Pons (tissue), 1 donor: ENCODE measurements around the gene ARMC10.
A peak's percentile ranks its signal among the peaks of the same experiment; 100 is the strongest.
"Not testable (repeated sequence)": the region's sequence is repeated elsewhere in the genome, so short reads cannot be mapped to it uniquely, and the experiment has no call there.

ENCODE experiments used
- DNase-seq: peaks from one replicate; pipeline ENCODE4 v3.0.0-alpha.2; 2016; ENCODE audit warnings: low spot score

Gene ARMC10

DNA sequence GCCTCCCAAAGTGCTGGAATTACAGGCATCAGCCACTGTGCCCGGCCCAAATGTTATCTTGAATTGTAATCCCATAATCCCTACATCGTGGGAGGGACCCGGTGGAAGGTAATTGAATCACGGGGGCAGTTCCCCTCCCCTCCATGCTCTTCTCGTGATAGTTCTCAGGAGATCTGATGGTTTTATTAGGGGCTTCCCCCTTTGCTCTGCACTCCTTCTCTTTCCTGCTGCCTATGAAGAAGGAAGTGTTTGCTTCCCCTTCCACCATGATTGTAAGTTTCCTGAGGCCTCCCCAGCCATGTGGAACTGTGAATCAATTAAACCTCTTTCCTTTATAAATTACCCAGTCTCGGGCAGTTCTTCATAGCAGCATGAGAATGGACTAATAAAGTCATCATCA is 3.3 kb downstream of the ARMC10 start:
- not testable (repeated sequence) for DNase-seq

DNA sequence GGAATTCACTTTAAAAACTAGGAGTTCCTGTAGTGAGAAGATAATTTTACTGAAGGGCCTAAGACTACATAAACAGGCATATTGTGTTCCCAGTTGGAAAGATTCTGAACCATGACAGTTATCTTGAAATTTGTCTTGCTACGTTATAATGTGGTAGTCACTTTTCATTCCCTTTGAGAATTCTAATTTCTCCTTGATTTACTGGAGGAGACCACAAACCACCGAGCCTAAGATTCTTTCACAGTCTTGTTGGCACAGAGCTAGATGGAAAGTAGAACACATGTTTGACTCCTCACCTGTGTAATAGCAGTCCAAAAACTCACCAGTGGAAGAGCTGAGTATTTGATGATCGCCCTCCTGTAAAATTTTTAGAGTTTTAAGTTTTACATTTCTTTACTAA is 4.9 kb downstream of the ARMC10 start:
- no peak for DNase-seq

DNA sequence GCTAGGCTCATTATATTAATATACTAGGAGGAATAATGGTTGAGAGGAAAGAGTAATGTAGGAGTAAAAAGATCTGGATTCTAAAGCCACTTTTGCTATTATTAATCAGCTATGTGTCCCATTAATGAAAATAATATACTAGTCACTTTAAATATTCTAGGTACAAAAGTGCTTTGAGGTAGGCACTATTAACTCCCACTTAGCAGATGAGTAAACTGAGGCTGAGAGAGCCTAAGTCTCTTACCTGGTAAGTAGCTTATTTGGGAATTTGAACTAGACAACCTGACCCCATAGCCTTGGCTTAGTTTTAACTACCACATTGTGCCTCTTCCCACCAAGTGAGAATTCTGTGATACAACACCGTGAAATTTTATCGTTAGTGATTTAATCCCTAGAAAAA is 6.0 kb downstream of the ARMC10 start:
- no peak for DNase-seq

DNA sequence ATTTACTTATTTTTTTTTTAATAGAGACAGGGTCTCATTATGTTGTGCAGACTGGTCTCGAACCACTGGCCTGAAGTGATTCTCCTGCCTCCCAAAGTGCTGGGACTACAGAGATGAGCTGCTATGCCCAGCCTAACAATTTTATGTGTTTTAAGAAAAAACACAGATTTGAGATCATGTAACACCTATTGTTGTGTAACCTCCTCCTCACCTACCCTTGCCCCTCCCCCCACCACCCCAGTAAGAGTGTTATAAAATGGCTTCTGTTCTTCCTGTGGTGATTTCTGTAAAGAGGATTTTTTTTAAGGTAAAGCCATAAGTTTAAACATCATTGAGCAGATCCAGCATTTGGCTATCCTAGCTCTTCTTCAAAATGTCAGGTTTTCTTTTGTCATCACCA is 7.6 kb downstream of the ARMC10 start:
- DNase-seq, result no peak

DNA sequence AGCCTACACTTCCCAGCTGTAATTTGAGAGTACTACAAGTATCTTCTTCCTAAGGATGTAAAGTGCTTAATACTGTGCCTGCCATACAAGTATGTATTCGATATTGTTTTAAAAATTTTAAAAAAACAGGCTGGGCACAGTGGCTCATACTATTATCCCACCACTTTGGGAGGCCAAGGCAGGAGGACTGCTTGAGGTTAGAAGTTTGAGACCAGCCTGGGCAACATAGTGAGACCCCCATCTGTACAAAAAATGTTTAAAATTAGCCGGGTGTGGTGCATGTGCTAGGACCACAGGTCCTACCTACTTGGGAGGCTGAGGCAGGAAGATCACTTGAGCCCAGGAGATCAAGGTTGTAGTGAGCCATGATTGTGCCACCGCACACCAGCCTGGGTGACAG is 8.3 kb downstream of the ARMC10 start:
- DNase-seq, result no peak

DNA sequence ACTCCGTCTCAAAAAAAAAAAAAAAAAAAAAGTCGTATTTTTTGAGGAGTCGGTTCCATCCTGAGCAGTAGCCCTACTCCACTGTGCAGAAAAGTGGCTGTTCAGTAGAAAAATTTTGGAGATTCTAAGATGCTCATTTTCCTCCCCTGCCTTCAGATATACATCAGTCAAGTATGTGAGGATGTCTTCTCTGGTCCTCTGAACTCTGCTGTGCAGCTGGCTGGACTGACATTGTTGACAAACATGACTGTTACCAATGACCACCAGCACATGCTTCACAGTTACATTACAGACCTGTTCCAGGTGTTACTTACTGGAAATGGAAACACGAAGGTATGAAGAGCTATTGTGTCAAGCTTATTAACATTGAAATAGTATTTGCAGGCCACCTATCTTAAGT is 17.4 kb downstream of the ARMC10 start:
- DNase-seq, result not testable (repeated sequence)

DNA sequence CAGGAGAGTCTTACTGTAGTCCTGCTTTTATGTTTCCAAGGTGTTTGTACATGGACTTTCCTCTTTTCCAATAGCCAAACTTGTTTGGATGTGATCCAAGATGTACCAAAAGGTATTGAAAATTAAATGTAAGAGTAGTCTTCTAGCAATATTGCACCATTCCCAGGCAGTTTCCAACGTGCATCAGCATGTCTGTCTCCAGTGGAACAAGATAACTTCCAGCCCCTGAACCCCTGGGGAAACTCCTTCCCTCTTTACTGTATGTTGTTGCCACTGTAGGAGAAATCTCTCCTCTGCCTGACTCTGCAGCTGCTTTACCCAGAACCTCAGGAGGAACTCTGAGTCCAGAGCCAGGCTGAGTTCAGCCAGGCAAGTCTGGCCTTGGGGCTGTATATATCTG is 18.5 kb downstream of the ARMC10 start:
- no peak for DNase-seq

DNA sequence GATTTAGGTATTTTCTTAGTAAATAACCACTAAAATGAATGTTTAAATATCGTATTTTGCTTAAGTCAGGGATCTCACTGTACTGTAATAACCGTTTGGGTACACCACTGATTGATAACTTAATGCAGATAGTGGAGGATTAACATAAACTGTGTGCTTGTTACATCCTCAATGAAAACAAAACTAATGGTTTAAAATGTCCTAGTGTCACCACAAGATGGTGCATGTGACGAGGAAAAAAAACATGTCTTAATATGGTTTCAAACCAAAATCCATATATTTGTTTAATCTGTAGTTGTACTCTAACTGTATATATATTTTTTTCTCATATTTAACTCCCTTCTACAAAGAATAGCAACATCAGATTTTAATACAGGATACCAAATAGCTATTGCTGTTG is 19.2 kb downstream of the ARMC10 start:
- DNase-seq, result peak; percentile 71

DNA sequence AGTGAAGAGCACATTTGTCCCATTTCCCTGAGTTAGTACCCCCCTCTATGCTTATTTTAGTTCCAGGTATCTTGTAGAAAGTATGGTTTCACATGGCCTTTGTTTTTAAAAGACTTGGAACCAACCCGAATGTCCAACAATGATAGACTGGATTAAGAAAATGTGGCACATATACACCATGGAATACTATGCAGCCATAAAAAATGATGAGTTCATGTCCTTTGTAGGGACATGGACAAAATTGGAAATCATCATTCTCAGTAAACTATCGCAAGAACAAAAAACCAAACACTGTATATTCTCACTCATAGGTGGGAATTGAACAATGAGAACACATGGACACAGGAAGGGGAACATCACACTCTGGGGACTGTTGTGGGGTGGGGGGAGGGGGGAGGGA is 20.6 kb downstream of the ARMC10 start:
- DNase-seq, result not testable (repeated sequence)

DNA sequence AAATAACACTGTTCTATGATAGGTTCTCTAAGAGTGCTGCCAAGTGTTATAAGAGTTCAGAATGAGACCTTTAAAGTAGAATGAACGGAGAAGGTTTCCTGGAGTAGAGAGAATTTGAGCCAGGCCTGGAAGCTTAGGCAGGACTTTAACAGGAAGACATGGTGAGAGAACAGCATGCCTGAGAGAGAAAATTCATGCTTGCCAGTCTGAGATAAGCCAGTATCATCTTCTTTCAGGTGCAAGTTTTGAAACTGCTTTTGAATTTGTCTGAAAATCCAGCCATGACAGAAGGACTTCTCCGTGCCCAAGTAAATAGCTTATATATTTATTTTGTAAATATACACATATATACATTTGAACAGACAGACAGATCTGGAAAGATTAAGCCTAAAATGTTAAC is 22.1 kb downstream of the ARMC10 start:
- DNase-seq, result no peak

DNA sequence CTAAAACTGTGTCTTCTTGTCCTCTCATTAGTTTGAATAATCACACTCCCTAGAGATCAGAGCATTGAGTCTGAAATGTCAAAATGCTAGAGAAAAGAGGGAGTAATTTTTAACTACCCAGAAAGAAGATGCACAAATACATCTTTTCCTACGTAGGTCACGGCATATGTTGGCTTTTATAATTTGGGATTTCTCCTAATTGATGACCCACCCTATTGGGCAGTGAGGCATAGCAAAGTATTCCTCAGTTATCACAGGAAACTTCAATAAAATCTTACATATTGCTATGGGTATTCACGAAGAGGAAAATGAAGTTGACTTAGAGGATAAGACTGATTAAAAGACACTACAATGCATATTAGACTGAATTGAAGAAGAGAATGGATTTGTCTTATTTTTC is 25.4 kb downstream of the ARMC10 start:
- no peak for DNase-seq

DNA sequence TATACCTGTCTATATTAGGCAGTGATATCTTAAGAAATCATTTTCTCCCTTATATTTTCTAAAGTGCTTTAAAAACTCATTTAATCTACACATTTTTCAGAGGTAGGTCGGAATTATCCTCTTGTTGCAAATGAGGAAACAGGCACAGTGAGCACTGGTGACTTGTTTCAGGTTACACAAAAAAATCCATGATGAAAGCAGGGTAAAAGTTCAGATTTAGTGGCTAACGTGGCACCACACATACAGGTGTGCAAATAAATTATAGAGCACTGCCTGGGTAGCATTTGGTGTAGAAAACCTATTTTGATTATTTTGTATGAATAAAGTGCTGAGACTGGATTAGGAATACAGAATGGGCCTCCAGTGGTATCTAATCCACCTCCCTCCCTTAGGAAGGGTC is 26.6 kb downstream of the ARMC10 start:
- DNase-seq, result no peak

DNA sequence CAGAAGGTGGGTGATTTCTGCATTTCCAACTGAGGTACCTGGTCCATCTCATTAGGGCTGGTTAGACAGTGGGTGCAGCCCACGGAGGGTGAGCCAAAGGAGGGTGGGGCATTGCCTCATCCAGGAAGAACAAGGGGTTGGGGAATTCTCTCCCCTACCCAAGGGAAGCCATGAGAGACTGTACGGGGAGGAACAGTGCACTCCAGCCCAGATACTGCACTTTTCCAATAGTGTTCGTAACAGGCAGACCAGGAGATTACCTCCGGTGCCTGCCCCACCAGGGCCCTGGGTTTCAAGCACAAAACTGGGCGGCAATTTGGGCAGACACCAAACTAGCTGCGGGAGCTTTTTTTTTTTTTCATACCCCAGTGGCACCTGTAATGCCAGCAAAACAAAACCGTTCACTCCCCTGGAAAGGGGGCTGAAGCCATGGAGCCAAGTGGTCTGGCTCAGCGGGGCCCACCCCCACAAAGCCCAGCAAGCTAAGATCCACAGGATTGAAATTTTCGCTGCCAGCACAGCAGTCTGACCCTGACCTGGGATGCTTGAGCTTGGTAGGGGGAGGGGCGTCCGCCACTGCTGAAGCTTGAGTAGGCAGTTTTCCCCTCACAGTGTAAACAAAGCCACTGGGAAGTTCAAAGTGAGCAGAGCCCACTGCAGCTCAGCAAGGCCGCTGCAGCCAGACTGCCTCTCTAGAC is 31.2 kb downstream of the ARMC10 start:
- no peak for DNase-seq

DNA sequence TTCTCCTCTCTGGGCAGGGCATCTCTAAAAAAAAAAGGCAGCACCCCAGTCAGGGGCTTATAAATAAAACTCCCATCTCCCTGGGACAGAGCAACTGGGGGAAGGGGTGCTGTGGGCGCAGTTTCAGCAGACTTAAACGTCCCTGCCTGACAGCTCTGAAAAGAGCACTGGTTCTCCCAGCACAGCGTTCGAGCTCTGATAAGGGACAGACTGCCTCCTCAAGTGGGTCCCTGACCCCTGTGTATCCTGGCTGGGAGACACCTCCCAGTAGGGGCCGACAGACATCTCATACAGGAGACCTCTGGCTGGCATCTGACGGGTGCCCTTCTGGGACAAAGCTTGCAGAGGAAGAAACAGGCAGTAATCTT is 31.7 kb downstream of the ARMC10 start:
- not testable (repeated sequence) for DNase-seq

DNA sequence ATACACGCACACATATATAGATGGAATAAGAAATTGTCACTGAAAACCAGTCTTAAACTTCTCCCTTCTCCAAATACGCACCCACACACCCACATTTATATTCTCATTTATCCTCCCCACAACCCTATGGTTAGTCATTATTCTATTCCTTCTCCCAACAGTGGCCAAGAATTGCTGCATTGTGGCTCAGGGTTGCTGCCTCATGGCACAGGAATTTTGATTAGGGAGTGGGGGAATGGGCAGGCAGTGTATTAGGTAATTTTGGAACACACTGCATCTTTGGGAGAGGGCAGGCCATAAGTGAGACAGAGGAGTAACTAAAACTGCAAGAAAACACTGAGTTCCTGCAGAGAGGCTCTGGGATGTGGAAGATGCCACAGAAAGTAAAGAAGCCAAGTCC is 38.2 kb downstream of the ARMC10 start:
- DNase-seq, result no peak

DNA sequence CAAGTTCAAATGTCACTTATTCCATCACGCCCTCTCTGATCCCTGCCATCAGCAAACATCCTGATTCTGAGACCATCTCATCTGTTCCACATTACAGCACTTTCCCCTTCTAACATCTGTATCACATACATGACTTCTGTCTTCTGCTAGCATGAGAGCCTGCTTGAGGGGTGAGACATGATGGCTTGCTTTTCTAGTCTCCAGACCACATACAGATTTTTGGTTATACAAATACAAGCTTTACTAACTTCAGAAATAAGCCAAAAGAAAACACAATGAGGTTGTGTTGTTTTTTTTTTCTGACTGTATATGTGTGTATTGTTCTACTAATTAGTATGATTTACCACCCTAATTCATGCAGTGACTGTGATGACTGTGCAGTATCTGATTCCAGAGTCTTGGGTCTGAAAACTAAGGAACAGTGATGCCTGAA is 39.7 kb downstream of the ARMC10 start:
- peak; percentile 92 for DNase-seq

DNA sequence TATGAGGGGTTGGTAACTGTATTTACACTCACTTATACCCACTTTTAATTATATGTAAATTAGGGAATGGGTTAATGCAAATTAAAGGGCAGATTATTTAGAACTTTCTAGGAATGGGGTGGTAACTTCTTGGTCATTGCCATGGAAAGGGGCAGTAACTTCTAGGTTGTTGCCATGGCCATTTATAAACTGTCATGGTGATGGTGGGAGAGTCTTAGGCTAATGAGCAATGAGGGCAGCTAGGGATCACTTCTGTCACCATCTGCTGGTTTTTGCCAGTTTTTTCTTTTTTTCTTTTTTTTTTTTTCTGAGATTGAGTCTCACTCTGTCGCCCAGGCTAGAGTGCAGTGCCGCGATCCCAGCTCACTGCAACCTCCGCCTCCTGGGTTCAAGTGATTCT is 40.8 kb downstream of the ARMC10 start:
- no peak for DNase-seq

DNA sequence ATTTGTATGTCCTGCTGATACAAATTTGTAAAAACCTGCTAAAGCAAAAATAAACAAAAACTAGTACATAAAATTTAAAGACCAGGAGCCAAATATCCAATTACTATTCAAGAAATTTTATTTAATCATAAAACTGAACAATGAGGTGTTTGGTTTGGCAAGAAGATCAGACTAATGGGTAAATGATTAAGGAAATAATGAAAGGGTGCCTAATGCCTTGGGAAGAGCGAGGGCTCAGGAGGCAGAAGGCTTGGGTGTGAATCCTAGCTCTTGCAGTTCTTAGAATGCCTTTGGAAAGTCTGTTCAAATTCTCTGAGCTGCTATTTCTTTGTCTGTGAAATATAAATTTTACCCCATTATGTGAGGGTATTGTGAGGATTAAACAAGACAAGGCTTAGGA is 41.6 kb downstream of the ARMC10 start:
- no peak for DNase-seq

DNA sequence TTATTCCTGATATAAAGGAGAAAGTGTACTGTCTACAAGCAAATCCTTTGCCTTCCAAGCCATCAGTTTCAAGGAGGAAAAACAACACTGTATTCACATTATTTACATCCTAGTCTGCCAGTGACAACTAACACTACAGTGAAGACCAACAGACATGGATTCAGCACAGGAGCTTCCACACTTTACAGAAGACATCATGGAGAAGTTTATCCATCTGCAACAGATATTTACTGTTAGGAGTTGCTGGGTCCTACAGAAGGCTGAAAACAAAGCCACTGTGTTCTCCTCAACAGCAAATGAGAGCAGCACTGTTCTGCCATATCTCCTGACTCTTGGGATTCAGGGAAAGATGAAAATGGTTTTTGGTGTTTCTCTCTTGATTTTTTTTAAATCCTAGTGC is 42.1 kb downstream of the ARMC10 start:
- DNase-seq, result peak; percentile 96

DNA sequence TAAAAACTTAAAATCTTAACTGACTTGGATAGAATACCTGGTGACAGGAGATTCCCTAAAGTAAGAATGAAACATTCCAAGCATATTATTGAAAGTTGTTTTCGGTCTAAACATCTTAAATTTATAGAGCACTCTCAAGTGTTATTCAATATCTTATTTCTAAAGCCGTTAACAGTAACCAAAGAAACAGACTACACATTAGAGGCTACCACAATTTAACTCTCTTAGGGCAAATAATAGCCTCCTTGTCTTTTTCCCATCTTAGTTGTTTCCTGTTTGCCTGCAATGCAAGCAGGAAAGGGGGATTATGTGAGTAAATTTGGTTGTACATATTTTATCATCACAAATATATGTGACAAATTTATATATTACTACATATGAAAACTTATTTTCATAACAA is 42.5 kb downstream of the ARMC10 start:
- DNase-seq, result peak; percentile 66

DNA sequence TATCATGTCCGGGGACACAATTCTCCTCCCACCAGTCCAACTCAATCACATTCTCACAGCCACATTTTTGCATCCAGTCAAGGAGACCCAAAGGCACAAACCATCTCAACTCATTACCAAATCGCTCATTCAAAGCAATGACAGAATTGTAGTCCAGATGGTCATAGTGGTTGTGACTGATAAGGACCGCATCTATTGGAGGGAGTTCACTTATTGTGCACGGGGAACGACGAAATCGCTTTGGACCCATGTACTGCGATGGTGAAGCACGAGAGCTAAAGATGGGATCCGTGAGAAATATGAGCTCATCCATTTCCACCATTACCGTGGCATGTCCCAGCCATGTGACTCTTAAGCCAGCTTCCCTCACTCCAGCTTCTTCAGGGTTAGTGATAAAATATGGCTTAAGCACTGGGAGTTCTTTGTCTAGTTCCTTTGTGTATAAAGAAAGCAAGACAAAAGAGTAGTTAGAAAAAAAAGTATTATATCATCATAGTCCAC is 44.9 kb downstream of the ARMC10 start:
- no peak for DNase-seq

DNA sequence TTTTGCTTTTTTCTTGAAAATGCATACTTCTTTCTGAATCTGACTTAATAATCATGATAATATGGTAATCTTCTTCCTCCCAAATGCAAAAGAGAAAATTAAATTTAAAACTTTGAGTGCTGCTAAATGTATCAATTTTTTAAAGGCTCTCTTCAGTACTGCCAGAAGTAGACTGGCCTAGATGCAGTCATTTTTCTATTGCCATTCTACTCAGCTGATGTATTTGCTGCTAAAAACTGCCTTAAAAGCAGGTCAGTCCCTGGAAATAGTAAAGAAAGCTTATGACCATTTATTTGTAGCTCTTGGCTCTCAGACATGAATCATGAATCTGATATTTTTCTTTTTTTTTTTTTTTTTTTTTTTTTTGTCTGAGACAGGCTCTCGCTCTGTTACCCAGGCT is 45.4 kb downstream of the ARMC10 start:
- DNase-seq, result no peak

DNA sequence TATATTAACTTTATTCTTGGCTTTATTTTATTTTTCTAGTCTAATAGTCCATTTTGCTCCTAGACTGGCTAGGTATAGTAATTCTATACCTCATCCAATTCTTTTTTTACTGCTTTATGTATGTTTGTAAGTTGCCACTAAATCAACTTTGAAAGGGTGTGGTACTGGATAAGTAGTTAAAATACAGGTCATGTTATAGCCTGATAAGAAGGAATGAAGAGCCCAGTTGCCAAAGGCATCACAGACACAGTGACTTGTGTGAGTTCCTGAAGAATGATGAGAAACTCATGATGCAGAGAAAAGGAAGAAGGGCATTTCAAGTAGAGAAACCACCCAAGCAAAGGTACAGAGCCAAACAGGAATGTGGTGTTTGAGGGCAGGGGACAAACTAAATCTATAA is 46.7 kb downstream of the ARMC10 start:
- DNase-seq, result no peak

DNA sequence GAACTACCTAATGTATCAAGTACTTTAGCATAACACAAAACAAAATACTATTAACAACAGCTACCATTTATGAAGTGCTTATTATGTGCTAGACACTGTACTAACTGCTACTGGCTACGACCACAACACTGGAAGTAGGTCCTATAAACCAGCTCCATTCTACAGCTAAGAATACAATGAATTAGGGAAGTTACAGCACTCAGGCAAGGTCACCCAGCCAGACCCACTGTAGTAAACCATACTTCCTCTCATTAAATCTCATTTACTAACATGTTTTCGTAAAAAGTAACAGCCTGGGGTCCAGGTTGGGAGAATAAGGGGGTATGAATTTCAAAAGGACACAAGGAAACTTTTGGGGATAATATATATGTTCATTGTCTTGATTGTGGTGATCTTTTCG is 48.6 kb downstream of the ARMC10 start:
- DNase-seq, result no peak
